GM12878 (cell line): ENCODE measurements around the gene SCAANT1. TPM values are rescaled to one million over a fixed set of nuclear protein-coding genes. Genes with fewer than 3 reads are reported as not detected.

ENCODE experiments used
- MLLT1 ChIP-seq: fragments of 450-650 bp; IDR thresholded peaks from 2 replicates; pipeline ENCODE4 v1.6.1; 2016; ENCODE audit warnings: mild to moderate bottlenecking
- polyA plus RNA-seq, 11 experiments: library from polyadenylated mRNA; depleted of rRNA in 4 of 11; unstranded in 6 of 11; stranded (reverse) in 5 of 11; fragments of >200 nt; fragmentation: Nextera tagmentation in 4 of 11; fragmentation: Illumina TruSeq in 1 of 11; extraction: Ambion mirVana in 4 of 11; extraction: Trizol in 1 of 11; gene quantifications; 1 replicate in 1 of 11; 2 replicates in 10 of 11; pipeline versions ENCODE4 v1.2.1 to v1.2.3, GENCODE V29; 2011 to 2016; ENCODE audit warnings: inconsistent platforms in 2 of 11, missing spikeins in 2 of 11, low read depth in 1 of 11
- total RNA-seq, 4 experiments: library from RNA; depleted of rRNA in 3 of 4; stranded (reverse); fragments of >200 nt in 3 of 4; fragmentation: Illumina TruSeq in 1 of 4; extraction: Trizol in 1 of 4; gene quantifications; 2 replicates each; pipeline versions ENCODE4 v1.2.1 to v1.2.3, GENCODE V29; 2013 to 2021
- TF ChIP-seq, protein P1 (sequence below): fragments of 450-650 bp; IDR thresholded peaks from 2 replicates; pipeline ENCODE4 v1.6.1; 2017; ENCODE audit warnings: antibody characterized with exemption, mild to moderate bottlenecking, moderate library complexity
- TF ChIP-seq, protein P2 (sequence below): fragments of 450-650 bp; IDR thresholded peaks from 2 replicates; pipeline ENCODE4 v1.6.1; 2016; ENCODE audit warnings: mild to moderate bottlenecking, moderate library complexity, borderline replicate concordance

The SCAANT1 gene
- total and polyA plus RNA-seq, 10 of the 15 experiments (the other 5 are each of a cell fraction or from before 2014, with no cell fraction given): 0.60 to 1.7 (median 0.95) TPM; not detected in 6

- TF ChIP-seq, protein P1, sequence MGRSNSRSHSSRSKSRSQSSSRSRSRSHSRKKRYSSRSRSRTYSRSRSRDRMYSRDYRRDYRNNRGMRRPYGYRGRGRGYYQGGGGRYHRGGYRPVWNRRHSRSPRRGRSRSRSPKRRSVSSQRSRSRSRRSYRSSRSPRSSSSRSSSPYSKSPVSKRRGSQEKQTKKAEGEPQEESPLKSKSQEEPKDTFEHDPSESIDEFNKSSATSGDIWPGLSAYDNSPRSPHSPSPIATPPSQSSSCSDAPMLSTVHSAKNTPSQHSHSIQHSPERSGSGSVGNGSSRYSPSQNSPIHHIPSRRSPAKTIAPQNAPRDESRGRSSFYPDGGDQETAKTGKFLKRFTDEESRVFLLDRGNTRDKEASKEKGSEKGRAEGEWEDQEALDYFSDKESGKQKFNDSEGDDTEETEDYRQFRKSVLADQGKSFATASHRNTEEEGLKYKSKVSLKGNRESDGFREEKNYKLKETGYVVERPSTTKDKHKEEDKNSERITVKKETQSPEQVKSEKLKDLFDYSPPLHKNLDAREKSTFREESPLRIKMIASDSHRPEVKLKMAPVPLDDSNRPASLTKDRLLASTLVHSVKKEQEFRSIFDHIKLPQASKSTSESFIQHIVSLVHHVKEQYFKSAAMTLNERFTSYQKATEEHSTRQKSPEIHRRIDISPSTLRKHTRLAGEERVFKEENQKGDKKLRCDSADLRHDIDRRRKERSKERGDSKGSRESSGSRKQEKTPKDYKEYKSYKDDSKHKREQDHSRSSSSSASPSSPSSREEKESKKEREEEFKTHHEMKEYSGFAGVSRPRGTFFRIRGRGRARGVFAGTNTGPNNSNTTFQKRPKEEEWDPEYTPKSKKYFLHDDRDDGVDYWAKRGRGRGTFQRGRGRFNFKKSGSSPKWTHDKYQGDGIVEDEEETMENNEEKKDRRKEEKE: no peak
- TF ChIP-seq, protein P2, sequence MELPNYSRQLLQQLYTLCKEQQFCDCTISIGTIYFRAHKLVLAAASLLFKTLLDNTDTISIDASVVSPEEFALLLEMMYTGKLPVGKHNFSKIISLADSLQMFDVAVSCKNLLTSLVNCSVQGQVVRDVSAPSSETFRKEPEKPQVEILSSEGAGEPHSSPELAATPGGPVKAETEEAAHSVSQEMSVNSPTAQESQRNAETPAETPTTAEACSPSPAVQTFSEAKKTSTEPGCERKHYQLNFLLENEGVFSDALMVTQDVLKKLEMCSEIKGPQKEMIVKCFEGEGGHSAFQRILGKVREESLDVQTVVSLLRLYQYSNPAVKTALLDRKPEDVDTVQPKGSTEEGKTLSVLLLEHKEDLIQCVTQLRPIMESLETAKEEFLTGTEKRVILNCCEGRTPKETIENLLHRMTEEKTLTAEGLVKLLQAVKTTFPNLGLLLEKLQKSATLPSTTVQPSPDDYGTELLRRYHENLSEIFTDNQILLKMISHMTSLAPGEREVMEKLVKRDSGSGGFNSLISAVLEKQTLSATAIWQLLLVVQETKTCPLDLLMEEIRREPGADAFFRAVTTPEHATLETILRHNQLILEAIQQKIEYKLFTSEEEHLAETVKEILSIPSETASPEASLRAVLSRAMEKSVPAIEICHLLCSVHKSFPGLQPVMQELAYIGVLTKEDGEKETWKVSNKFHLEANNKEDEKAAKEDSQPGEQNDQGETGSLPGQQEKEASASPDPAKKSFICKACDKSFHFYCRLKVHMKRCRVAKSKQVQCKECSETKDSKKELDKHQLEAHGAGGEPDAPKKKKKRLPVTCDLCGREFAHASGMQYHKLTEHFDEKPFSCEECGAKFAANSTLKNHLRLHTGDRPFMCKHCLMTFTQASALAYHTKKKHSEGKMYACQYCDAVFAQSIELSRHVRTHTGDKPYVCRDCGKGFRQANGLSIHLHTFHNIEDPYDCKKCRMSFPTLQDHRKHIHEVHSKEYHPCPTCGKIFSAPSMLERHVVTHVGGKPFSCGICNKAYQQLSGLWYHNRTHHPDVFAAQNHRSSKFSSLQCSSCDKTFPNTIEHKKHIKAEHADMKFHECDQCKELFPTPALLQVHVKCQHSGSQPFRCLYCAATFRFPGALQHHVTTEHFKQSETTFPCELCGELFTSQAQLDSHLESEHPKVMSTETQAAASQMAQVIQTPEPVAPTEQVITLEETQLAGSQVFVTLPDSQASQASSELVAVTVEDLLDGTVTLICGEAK: no peak
- no peak for TF ChIP-seq MLLT1
Observed at GRCh38 chr3:63950698-63951097, 38.5 kb upstream of the SCAANT1 start (continued).
